Measurements from ENCODE around the gene CLDN3.

DNA sequence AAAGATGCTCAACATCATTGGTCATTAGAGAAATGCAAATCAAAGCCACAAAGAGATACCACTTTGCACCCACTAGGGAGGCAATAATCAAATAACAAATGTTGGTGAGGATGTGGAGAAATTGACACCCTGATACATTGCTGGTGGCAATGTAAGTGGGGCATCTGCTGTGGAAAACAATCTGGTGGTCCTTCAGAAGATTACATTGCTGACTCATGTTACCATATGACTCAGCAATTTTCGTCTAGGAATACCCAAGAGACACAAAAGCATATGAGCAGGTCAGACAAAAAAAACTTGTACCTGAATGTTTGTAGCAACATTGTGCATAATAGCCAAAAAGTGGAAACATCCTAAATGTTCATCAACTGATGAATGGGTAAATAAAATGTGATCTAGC is 4.9 kb upstream of the CLDN3 start:
- TF ChIP-seq, protein P1, sequence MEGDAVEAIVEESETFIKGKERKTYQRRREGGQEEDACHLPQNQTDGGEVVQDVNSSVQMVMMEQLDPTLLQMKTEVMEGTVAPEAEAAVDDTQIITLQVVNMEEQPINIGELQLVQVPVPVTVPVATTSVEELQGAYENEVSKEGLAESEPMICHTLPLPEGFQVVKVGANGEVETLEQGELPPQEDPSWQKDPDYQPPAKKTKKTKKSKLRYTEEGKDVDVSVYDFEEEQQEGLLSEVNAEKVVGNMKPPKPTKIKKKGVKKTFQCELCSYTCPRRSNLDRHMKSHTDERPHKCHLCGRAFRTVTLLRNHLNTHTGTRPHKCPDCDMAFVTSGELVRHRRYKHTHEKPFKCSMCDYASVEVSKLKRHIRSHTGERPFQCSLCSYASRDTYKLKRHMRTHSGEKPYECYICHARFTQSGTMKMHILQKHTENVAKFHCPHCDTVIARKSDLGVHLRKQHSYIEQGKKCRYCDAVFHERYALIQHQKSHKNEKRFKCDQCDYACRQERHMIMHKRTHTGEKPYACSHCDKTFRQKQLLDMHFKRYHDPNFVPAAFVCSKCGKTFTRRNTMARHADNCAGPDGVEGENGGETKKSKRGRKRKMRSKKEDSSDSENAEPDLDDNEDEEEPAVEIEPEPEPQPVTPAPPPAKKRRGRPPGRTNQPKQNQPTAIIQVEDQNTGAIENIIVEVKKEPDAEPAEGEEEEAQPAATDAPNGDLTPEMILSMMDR (conservative IDR thresholded peaks at IDR 0.05; ENCODE audit: low read depth, low read length) = no peak
- no peak for TF ChIP-seq EZH2phosphoT487 (IDR thresholded peaks at IDR 0.05; ENCODE audit: borderline replicate concordance, low read length)
